IMR-90 (cell line): ENCODE data around the gene CASZ1. TPM values are rescaled to one million over a fixed set of nuclear protein-coding genes. Genes with fewer than 3 reads are reported as not detected.

ENCODE experiments used
- ATAC-seq: fragments of 200-7000 bp; cut with Tn5 transposase; 2 replicates; pipeline ENCODE4 v1.9.1; 2020; ENCODE audit warnings: low read depth, mild to moderate bottlenecking, moderate library complexity
- BruUV-seq: library from RNA; stranded (reverse); fragments of 400-500 nt; replicated peaks from 2 replicates; lab custom pipeline; 2021; lab: Mats Ljungman, UMichigan
- CTCF ChIA-PET: fragments of 300-600 bp; formaldehyde crosslinking; extraction: SDS; loops from one replicate; lab custom pipeline; 2021; ENCODE audit warnings: antibody characterized with exemption; lab: Yijun Ruan, JAX
- POLR2A ChIA-PET: fragments of 300-600 bp; sonication (Branson Sonifier 250); formaldehyde crosslinking; loops from one replicate; lab custom pipeline; 2022; ENCODE audit warnings: antibody characterized with exemption; ENCODE audit not compliant: unreplicated experiment; lab: Charles Lee
- DNase-seq: peaks from one replicate; pipeline ENCODE4 v3.0.0; 2013
- H2AFZ ChIP-seq: replicated peaks from 2 replicates; pipeline ENCODE3; 2013; ENCODE audit warnings: low read length, mild to moderate bottlenecking; ENCODE audit not compliant: poor library complexity
- H2AK5ac ChIP-seq: 2 replicates; pipeline ENCODE4 v1.6.1; 2013; ENCODE audit warnings: low read depth, low read length, inconsistent platforms
- H2AK9ac ChIP-seq: replicated peaks from 2 replicates; pipeline ENCODE3; 2013; ENCODE audit warnings: mild to moderate bottlenecking, low read depth, low read length, moderate library complexity; ENCODE audit not compliant: poor library complexity
- H2BK120ac ChIP-seq: 2 replicates; pipeline ENCODE4 v1.6.1; 2013; ENCODE audit warnings: low read depth, low read length, inconsistent platforms
- H2BK15ac ChIP-seq: 3 replicates; pipeline ENCODE4 v1.6.1; 2013; ENCODE audit warnings: low read depth, low read length, inconsistent platforms
- H2BK20ac ChIP-seq: 2 replicates; pipeline ENCODE4 v1.6.1; 2013; ENCODE audit warnings: low read depth, mild to moderate bottlenecking, inconsistent platforms, low read length, moderate library complexity
- H2BK5ac ChIP-seq: 2 replicates; pipeline ENCODE4 v1.6.1; 2013; ENCODE audit warnings: mild to moderate bottlenecking, low read depth, low read length, inconsistent platforms; ENCODE audit not compliant: poor library complexity, severe bottlenecking
- H3K14ac ChIP-seq: replicated peaks from 2 replicates; pipeline ENCODE4 v1.6.1; 2013; ENCODE audit warnings: low read depth, low read length, inconsistent platforms
- H3K18ac ChIP-seq: 2 replicates; pipeline ENCODE4 v1.6.1; 2013; ENCODE audit warnings: low read depth, low read length, control low read depth
- H3K23ac ChIP-seq: 2 replicates; pipeline ENCODE4 v1.6.1; 2013; ENCODE audit warnings: low read depth, low read length, inconsistent platforms
- H3K27ac ChIP-seq: 2 replicates; pipeline ENCODE4 v1.5.1; 2013; ENCODE audit warnings: mild to moderate bottlenecking, control low read depth, low read length; ENCODE audit not compliant: insufficient read depth
- H3K27me3 ChIP-seq: 2 replicates; pipeline ENCODE4 v1.6.1; 2013; ENCODE audit warnings: low read length; ENCODE audit not compliant: control insufficient read depth, insufficient read depth
- H3K36me3 ChIP-seq: 2 replicates; pipeline ENCODE4 v1.6.1; 2013; ENCODE audit warnings: low read length, mixed read lengths; ENCODE audit not compliant: control insufficient read depth, insufficient read depth
- H3K4ac ChIP-seq: 2 replicates; pipeline ENCODE4 v1.6.1; 2013; ENCODE audit warnings: low read depth, low read length, inconsistent platforms
- H3K4me1 ChIP-seq: 2 replicates; pipeline ENCODE4 v1.6.1; 2013; ENCODE audit warnings: low read length, mixed read lengths; ENCODE audit not compliant: control insufficient read depth, insufficient read depth
- H3K4me2 ChIP-seq: 2 replicates; pipeline ENCODE4 v1.6.1; 2013; ENCODE audit warnings: low read depth, mild to moderate bottlenecking, control low read depth, low read length, moderate library complexity
- H3K4me3 ChIP-seq: 2 replicates; pipeline ENCODE4 v1.5.1; 2013; ENCODE audit warnings: low read depth, mild to moderate bottlenecking, control low read depth, low read length, moderate library complexity; ENCODE audit not compliant: insufficient read depth
- H3K56ac ChIP-seq: 2 replicates; pipeline ENCODE4 v1.6.1; 2013; ENCODE audit warnings: low read length, inconsistent platforms; ENCODE audit not compliant: insufficient read depth; ENCODE audit errors: extremely low read depth
- H3K79me1 ChIP-seq, 2 experiments: 2 replicates each; pipeline ENCODE4 v1.6.1; 2013; ENCODE audit warnings: low read length in 2 of 2, inconsistent platforms in 1 of 2, low read depth in 1 of 2
- H3K9ac ChIP-seq: 2 replicates; pipeline ENCODE4 v1.6.1; 2013; ENCODE audit warnings: low read depth, low read length, control low read depth
- H3K9me1 ChIP-seq: 2 replicates; pipeline ENCODE4 v1.6.1; 2013; ENCODE audit warnings: low read length, inconsistent platforms; ENCODE audit not compliant: insufficient read depth
- H3K9me3 ChIP-seq: 2 replicates; pipeline ENCODE4 v1.6.1; 2013; ENCODE audit warnings: low read length; ENCODE audit not compliant: control insufficient read depth, insufficient read depth
- H4K20me1 ChIP-seq: 2 replicates; pipeline ENCODE4 v1.6.1; 2013; ENCODE audit warnings: low read length, inconsistent platforms; ENCODE audit not compliant: insufficient read depth
- H4K5ac ChIP-seq: 2 replicates; pipeline ENCODE4 v1.6.1; 2013; ENCODE audit warnings: mild to moderate bottlenecking, low read depth, low read length, control low read depth
- H4K8ac ChIP-seq, 2 experiments: 2 replicates each; pipeline ENCODE4 v1.6.1; 2013; ENCODE audit warnings: low read depth in 2 of 2, low read length in 2 of 2, control low read depth in 1 of 2, inconsistent platforms in 1 of 2
- H4K91ac ChIP-seq: 2 replicates; pipeline ENCODE4 v1.6.1; 2013; ENCODE audit warnings: low read depth, low read length, inconsistent platforms; ENCODE audit not compliant: insufficient read depth
- CTCF ChIP-seq: conservative IDR thresholded peaks from 2 replicates; pipeline ENCODE4 v1.5.1; 2012; ENCODE audit warnings: mild to moderate bottlenecking, low read depth, low read length, improper control_type of control experiment
- MAZ ChIP-seq: IDR thresholded peaks from 2 replicates; pipeline ENCODE4 v1.6.1; 2012; ENCODE audit warnings: low read depth, mild to moderate bottlenecking, low read length, improper control_type of control experiment, moderate library complexity, borderline replicate concordance
- RAD21 ChIP-seq: IDR thresholded peaks from 2 replicates; pipeline ENCODE4 v1.6.1; 2012; ENCODE audit warnings: low read length, improper control_type of control experiment
- USF2 ChIP-seq: fragments of 150-350 bp; IDR thresholded peaks from 2 replicates; pipeline ENCODE4 v1.6.1; 2017; ENCODE audit warnings: mild to moderate bottlenecking, antibody characterized with exemption, low read length, low read depth
- WGBS, 2 experiments: methylation state at CpG; one replicate each; pipeline versions ENCODE4 v1.1.5 to v1.1.7; 2013; ENCODE audit warnings: missing lambda C conversion rate in 2 of 2; ENCODE audit not compliant: insufficient read length in 1 of 2; ENCODE audit errors: extremely low coverage in 2 of 2; 5-methylcytosine and 5-hydroxymethylcytosine counted together
- dilution Hi-C: fragments of 300-500 bp; cut with HindIII; formaldehyde crosslinking; loops from one replicate; pipeline ENCODE4 v1.14.3; 2018; ENCODE audit warnings: low sequenced_read_pairs; ENCODE audit not compliant: unreplicated experiment
- in situ Hi-C: fragments of 300-500 bp; cut with MboI; formaldehyde crosslinking; loops from 3 replicates; pipeline ENCODE4 v1.14.3; 2019; ENCODE audit warnings: low sequenced_read_pairs, inconsistent platforms, mixed read lengths
- intact Hi-C: fragments of 100-400 bp; cut with micrococcal nuclease; formaldehyde crosslinking; loops from 2 replicates; pipeline ENCODE4 v1.10.0; 2022
- polyA plus RNA-seq, 3 experiments: library from polyadenylated mRNA; depleted of rRNA; stranded (reverse); fragments of >200 nt; gene quantifications; 2 replicates each; pipeline ENCODE4 v1.2.3, GENCODE V29; 2012; ENCODE audit warnings: low replicate concordance in 1 of 3
- total RNA-seq: library from RNA; depleted of rRNA; stranded (reverse); fragments of >200 nt; gene quantifications from 2 replicates; pipeline ENCODE4 v1.2.3, GENCODE V29; 2012

Gene CASZ1
- total and polyA plus RNA-seq, 2 of the 4 experiments (the other 2 are of a cell fraction), result 0.18 to 0.24 TPM

- Histone ChIP-seq H2AK9ac (no peak overlapping the region), H3K27me3 (peaks cover 71% of the 10 kb centered on the region), H4K91ac (no peak overlapping the region), H3K9me1 (no peaks in the 10 kb centered on the region), H3K4me2 (no peak overlapping the region), H2BK15ac (no peak overlapping the region), H3K9me3 (no peaks in the 10 kb centered on the region), H2BK20ac (no peak overlapping the region), H3K4me3 (no peak overlapping the region), H2BK5ac (no peak overlapping the region), H4K8ac (no peak overlapping the region), H3K18ac (no peak overlapping the region), H4K5ac (no peak overlapping the region), H2AK5ac (no peak overlapping the region), H2AFZ (no peak overlapping the region), H3K27ac (no peak overlapping the region), H2BK120ac (no peak overlapping the region), H3K4ac (no peak overlapping the region), H4K20me1 (no peaks in the 10 kb centered on the region), H3K36me3 (no peaks in the 10 kb centered on the region), H3K9ac (no peak overlapping the region), H3K4me1 (no peaks in the 10 kb centered on the region), H3K56ac (no peak overlapping the region), H3K23ac (no peak overlapping the region), H3K14ac (no peak overlapping the region), H3K79me1 (no peaks in the 10 kb centered on the region)
- dilution Hi-C loops, result no loop called here
- WGBS, 2 experiments, result 80% methylated on average over 18 of the region's 30 CpGs; no CpG with 5 or more reads in 1 of the 2 experiments
- in situ Hi-C loops, result no loop called here
- TF ChIP-seq RAD21 (no peak), MAZ (no peak), USF2 (no peak), CTCF (no peak)
- ChIA-PET POLR2A (no interaction called here), CTCF (interaction anchor here (0.5 kb wide), 1 partner anchor 216 kb away, joined by 5 read pairs; no protein-coding TSS in a partner anchor)
- no TSS peak for BruUV-seq
- DNase-seq, result no peak
- intact Hi-C loops, result no loop called here
- no peak for ATAC-seq
Measured at GRCh38 chr1:10785728-10786638, 10.5 kb downstream of the CASZ1 start.
